H9 (cell line): ENCODE results near the gene MGMT. TPM values are rescaled to one million over a fixed set of nuclear protein-coding genes. Genes with fewer than 3 reads are reported as not detected.

Source experiments
- DNase-seq: peaks from one replicate; pipeline ENCODE4 v3.0.0-alpha.2; 2017
- H2AFZ ChIP-seq: one replicate; pipeline ENCODE4 v1.6.1; 2013; ENCODE audit warnings: mild to moderate bottlenecking, low read length, control low read depth, moderate library complexity
- H2AK5ac ChIP-seq: 2 replicates; pipeline ENCODE4 v1.6.1; 2013; ENCODE audit warnings: low read length, control low read depth, mixed read lengths; ENCODE audit not compliant: insufficient read length
- H2BK120ac ChIP-seq: one replicate; pipeline ENCODE4 v1.6.1; 2013; ENCODE audit warnings: low read depth, mild to moderate bottlenecking, low read length, control low read depth, inconsistent platforms; ENCODE audit not compliant: poor library complexity, severe bottlenecking
- H2BK12ac ChIP-seq: 2 replicates; pipeline ENCODE4 v1.6.1; 2013; ENCODE audit warnings: low read length, control low read depth, mixed read lengths, low read depth; ENCODE audit not compliant: insufficient read length
- H2BK15ac ChIP-seq: 2 replicates; pipeline ENCODE4 v1.6.1; 2013; ENCODE audit warnings: low read depth, low read length, control low read depth
- H2BK20ac ChIP-seq: one replicate; pipeline ENCODE4 v1.6.1; 2013; ENCODE audit warnings: low read depth, mild to moderate bottlenecking, low read length, control low read depth, inconsistent platforms; ENCODE audit not compliant: poor library complexity, severe bottlenecking
- H2BK5ac ChIP-seq: 2 replicates; pipeline ENCODE4 v1.6.1; 2013; ENCODE audit warnings: low read length, control low read depth, mixed read lengths; ENCODE audit not compliant: insufficient read length
- H3K14ac ChIP-seq: 2 replicates; pipeline ENCODE4 v1.6.1; 2013; ENCODE audit warnings: low read length, control low read depth; ENCODE audit not compliant: insufficient read depth
- H3K18ac ChIP-seq: 2 replicates; pipeline ENCODE4 v1.6.1; 2013; ENCODE audit warnings: low read depth, mild to moderate bottlenecking, mixed read lengths, low read length, control low read depth; ENCODE audit not compliant: insufficient read length
- H3K23ac ChIP-seq: 2 replicates; pipeline ENCODE4 v1.6.1; 2013; ENCODE audit warnings: low read length, control low read depth, mixed read lengths, low read depth; ENCODE audit not compliant: insufficient read length
- H3K23me2 ChIP-seq: 2 replicates; pipeline ENCODE4 v1.6.1; 2013; ENCODE audit warnings: low read depth, mild to moderate bottlenecking, mixed read lengths, low read length, control low read depth; ENCODE audit not compliant: insufficient read length, poor library complexity, severe bottlenecking
- H3K27ac ChIP-seq: 2 replicates; pipeline ENCODE4 v1.5.1; 2013; ENCODE audit warnings: low read length, control low read depth, mixed read lengths, low read depth; ENCODE audit not compliant: insufficient read length
- H3K27me3 ChIP-seq: 2 replicates; pipeline ENCODE4 v1.6.1; 2013; ENCODE audit warnings: low read length, control low read depth, inconsistent platforms; ENCODE audit not compliant: insufficient read depth
- H3K4ac ChIP-seq: 2 replicates; pipeline ENCODE4 v1.6.1; 2013; ENCODE audit warnings: low read depth, mild to moderate bottlenecking, control low read depth, inconsistent platforms, low read length, moderate library complexity
- H3K4me1 ChIP-seq: 2 replicates; pipeline ENCODE4 v1.6.1; 2013; ENCODE audit warnings: low read length, control low read depth, inconsistent platforms; ENCODE audit not compliant: insufficient read depth
- H3K4me2 ChIP-seq: 2 replicates; pipeline ENCODE4 v1.6.1; 2013; ENCODE audit warnings: low read length, control low read depth, mixed read lengths; ENCODE audit not compliant: insufficient read length, insufficient read depth
- H3K56ac ChIP-seq: 2 replicates; pipeline ENCODE4 v1.6.1; 2013; ENCODE audit warnings: low read depth, mild to moderate bottlenecking, mixed read lengths, low read length, control low read depth; ENCODE audit not compliant: insufficient read length
- H3K79me1 ChIP-seq: 2 replicates; pipeline ENCODE4 v1.6.1; 2013; ENCODE audit warnings: low read depth, mild to moderate bottlenecking, moderate library complexity, low read length, control low read depth, inconsistent platforms; ENCODE audit not compliant: insufficient read depth, poor library complexity, severe bottlenecking
- H3K79me2 ChIP-seq: 2 replicates; pipeline ENCODE4 v1.6.1; 2013; ENCODE audit warnings: low read length, control low read depth, inconsistent platforms; ENCODE audit not compliant: insufficient read depth
- H3K9ac ChIP-seq: 2 replicates; pipeline ENCODE4 v1.6.1; 2013; ENCODE audit warnings: low read length, control low read depth, mixed read lengths; ENCODE audit not compliant: insufficient read length; ENCODE audit errors: extremely low read depth
- H3K9me3 ChIP-seq: one replicate; pipeline ENCODE4 v1.6.1; 2013; ENCODE audit warnings: low read depth, low read length, inconsistent platforms; ENCODE audit not compliant: control insufficient read depth
- H3T11ph ChIP-seq: one replicate; pipeline ENCODE4 v1.6.1; 2013; ENCODE audit warnings: mild to moderate bottlenecking, low read length, control low read depth, inconsistent platforms
- H4K20me1 ChIP-seq: one replicate; pipeline ENCODE4 v1.6.1; 2013; ENCODE audit not compliant: control insufficient read depth, insufficient read length, insufficient read depth
- H4K5ac ChIP-seq: 2 replicates; pipeline ENCODE4 v1.6.1; 2013; ENCODE audit warnings: low read depth, mild to moderate bottlenecking, mixed read lengths, low read length, control low read depth; ENCODE audit not compliant: insufficient read length
- H4K8ac ChIP-seq: replicated peaks from 2 replicates; pipeline ENCODE4 v1.6.1; 2013; ENCODE audit warnings: low read length, control low read depth, mixed read lengths, low read depth; ENCODE audit not compliant: insufficient read length
- H4K91ac ChIP-seq: 2 replicates; pipeline ENCODE4 v1.6.1; 2013; ENCODE audit warnings: low read depth, mild to moderate bottlenecking, moderate library complexity, mixed read lengths, low read length, control low read depth; ENCODE audit not compliant: insufficient read length
- H3K27ac Mint-ChIP-seq, 3 experiments: 2 replicates in 2 of 3; 3 replicates in 1 of 3; pipeline ENCODE4 v1.8.0; 2020 to 2021; ENCODE audit warnings: mixed read lengths in 3 of 3, mild to moderate bottlenecking in 1 of 3, moderate library complexity in 1 of 3
- H3K27me3 Mint-ChIP-seq: 2 replicates; pipeline ENCODE4 v1.8.0; 2021; ENCODE audit warnings: low read depth, mild to moderate bottlenecking, moderate library complexity, mixed read lengths
- H3K36me3 Mint-ChIP-seq, 3 experiments: 2 replicates in 2 of 3; 3 replicates in 1 of 3; pipeline ENCODE4 v1.8.0; 2020 to 2021; ENCODE audit warnings: low read depth in 3 of 3, mixed read lengths in 3 of 3; ENCODE audit not compliant: insufficient read depth in 1 of 3
- H3K4me1 Mint-ChIP-seq, 2 experiments: 2 replicates each; pipeline ENCODE4 v1.8.0; 2020; ENCODE audit warnings: mixed read lengths in 2 of 2
- H3K4me3 Mint-ChIP-seq, 2 experiments: 2 replicates in 1 of 2; 3 replicates in 1 of 2; pipeline ENCODE4 v1.8.0; 2020 to 2021; ENCODE audit warnings: mild to moderate bottlenecking in 2 of 2, mixed read lengths in 2 of 2, moderate library complexity in 1 of 2
- H3K9me3 Mint-ChIP-seq, 2 experiments: 2 replicates in 1 of 2; 3 replicates in 1 of 2; pipeline ENCODE4 v1.8.0; 2020; ENCODE audit warnings: mild to moderate bottlenecking in 2 of 2, mixed read lengths in 2 of 2, moderate library complexity in 1 of 2
- WGBS: extraction: QIAGEN DNeasy Blood & Tissue Kit; methylation state at CpG from one replicate; pipeline ENCODE4 v1.1.7; 2013; ENCODE audit warnings: missing lambda C conversion rate, low lambda C conversion rate, mixed read lengths; ENCODE audit not compliant: insufficient read length; ENCODE audit errors: extremely low coverage; 5-methylcytosine and 5-hydroxymethylcytosine counted together
- total RNA-seq: library from RNA; stranded (reverse); gene quantifications from 2 replicates; pipeline ENCODE4 v1.2.1, GENCODE V29; 2021
- TF ChIP-seq, protein P1 (sequence below): fragments of 200-600 bp; sonication (generic); conservative IDR thresholded peaks from 3 replicates; pipeline ENCODE4 v1.8.0; 2021; ENCODE audit warnings: antibody characterized with exemption, mild to moderate bottlenecking

Gene MGMT
- total RNA-seq, 1 experiment from 2014 or later, result 18.4 TPM

DNA sequence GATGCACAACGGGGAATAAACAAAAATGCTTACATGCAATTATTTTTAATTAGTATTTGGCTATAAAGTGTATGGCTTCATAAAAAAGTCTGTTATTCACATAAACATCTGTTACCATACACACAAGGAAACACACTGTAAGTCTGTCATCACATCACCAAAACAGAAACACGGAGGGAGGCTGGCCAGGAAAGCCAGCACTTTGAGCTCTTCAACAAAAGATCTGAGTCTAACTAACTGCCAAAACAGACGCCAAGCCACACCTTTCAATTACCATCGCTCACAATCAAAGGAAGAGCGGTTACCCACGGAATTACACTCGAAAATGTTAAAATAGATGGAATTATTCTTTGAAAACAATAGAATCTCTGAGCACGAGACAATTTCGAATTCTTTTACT is 49.2 kb upstream of the MGMT start:
- TF ChIP-seq, protein P1, sequence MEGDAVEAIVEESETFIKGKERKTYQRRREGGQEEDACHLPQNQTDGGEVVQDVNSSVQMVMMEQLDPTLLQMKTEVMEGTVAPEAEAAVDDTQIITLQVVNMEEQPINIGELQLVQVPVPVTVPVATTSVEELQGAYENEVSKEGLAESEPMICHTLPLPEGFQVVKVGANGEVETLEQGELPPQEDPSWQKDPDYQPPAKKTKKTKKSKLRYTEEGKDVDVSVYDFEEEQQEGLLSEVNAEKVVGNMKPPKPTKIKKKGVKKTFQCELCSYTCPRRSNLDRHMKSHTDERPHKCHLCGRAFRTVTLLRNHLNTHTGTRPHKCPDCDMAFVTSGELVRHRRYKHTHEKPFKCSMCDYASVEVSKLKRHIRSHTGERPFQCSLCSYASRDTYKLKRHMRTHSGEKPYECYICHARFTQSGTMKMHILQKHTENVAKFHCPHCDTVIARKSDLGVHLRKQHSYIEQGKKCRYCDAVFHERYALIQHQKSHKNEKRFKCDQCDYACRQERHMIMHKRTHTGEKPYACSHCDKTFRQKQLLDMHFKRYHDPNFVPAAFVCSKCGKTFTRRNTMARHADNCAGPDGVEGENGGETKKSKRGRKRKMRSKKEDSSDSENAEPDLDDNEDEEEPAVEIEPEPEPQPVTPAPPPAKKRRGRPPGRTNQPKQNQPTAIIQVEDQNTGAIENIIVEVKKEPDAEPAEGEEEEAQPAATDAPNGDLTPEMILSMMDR, result no peak
- no peak overlapping the region for H2BK20ac ChIP-seq
- H3K23ac ChIP-seq, result no peak overlapping the region
- H3K36me3 Mint-ChIP-seq, result no peaks in the 10 kb centered on the region
- no peak overlapping the region for H2BK120ac ChIP-seq
- H3K14ac ChIP-seq, result no peak overlapping the region
- no peak overlapping the region for H3K4me3 Mint-ChIP-seq
- H3K56ac ChIP-seq, result no peak overlapping the region
- no peak overlapping the region for H4K91ac ChIP-seq
- no peak overlapping the region for H3K27ac ChIP-seq
- no peak overlapping the region for H4K8ac ChIP-seq
- no peak overlapping the region for H4K5ac ChIP-seq
- no peaks in the 10 kb centered on the region for H3K9me3 Mint-ChIP-seq
- no peaks in the 10 kb centered on the region for H3K27me3 ChIP-seq
- no peak overlapping the region for H2BK12ac ChIP-seq
- no peak for DNase-seq
- H2BK5ac ChIP-seq, result no peak overlapping the region
- H3K4me1 ChIP-seq, result no peaks in the 10 kb centered on the region
- H3K9me3 ChIP-seq, result no peaks in the 10 kb centered on the region
- peaks cover 2 to 3% of the 10 kb centered on the region in 2 experiments; a peak in 2 of 4 replicates for H3K4me1 Mint-ChIP-seq
- no peak overlapping the region for H3K18ac ChIP-seq
- no peaks in the 10 kb centered on the region for H3K79me2 ChIP-seq
- WGBS, result no CpG with 5 or more reads among the region's 9 CpGs
- H2BK15ac ChIP-seq, result no peak overlapping the region
- H3T11ph ChIP-seq, result no peak overlapping the region
- no peak overlapping the region; a peak in 1 of 7 replicates for H3K27ac Mint-ChIP-seq
- no peak overlapping the region for H3K9ac ChIP-seq
- no peaks in the 10 kb centered on the region for H3K23me2 ChIP-seq
- no peak overlapping the region for H3K4me2 ChIP-seq
- H4K20me1 ChIP-seq, result no peaks in the 10 kb centered on the region
- no peak overlapping the region for H2AFZ ChIP-seq
- H3K4ac ChIP-seq, result no peak overlapping the region
- no peaks in the 10 kb centered on the region for H3K27me3 Mint-ChIP-seq
- H3K79me1 ChIP-seq, result no peaks in the 10 kb centered on the region
- H2AK5ac ChIP-seq, result no peak overlapping the region
